ENCODE data around the gene WIPF3. TPM values are rescaled to one million over a fixed set of nuclear protein-coding genes. Genes with fewer than 3 reads are reported as not detected.

The WIPF3 gene
- total and polyA plus RNA-seq, 2 of the 4 experiments (the other 2 are of a cell fraction), result not detected

DNA sequence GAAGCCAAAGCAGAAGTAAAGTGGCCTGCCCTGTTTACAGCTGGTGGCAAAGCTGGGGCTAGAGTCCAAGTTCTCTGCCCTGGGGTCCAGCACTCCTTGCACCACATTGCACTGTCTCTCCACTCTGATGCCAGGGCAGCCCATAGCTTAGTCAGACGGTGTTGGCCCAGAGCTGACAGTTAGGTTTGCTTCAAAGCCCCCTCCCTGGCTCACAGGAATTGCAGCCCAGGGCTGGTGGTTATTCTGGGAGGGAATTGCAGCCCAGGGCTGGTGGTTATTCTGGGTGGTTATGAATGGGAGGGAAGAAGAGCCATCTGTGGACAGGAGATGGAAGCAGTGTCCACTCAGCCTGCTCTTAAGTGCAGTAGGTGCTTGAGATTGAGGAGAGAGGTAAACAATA lies 94.4 kb downstream of the WIPF3 start:
- Histone ChIP-seq H4K5ac (ENCODE audit: low read depth, low read length) (no peak overlapping the region), H4K8ac (ENCODE audit: low read depth in 2 of 2, low read length in 2 of 2) (no peak overlapping the region), H3K23ac (ENCODE audit: low read depth, low read length) (no peak overlapping the region), H4K91ac (ENCODE audit: insufficient read depth, low read depth, low read length) (no peak overlapping the region), H3K27me3 (ENCODE audit: control insufficient read depth, insufficient read depth, low read length) (0 out of 2 replicates have a peak, but pooled peaks cover 2% of the 10 kb centered on the region), H3K9me1 (ENCODE audit: insufficient read depth, low read length) (no peaks in the 10 kb centered on the region), H2AFZ (replicated peaks; ENCODE audit: low read length, poor library complexity) (no peak overlapping the region), H3K36me3 (ENCODE audit: control insufficient read depth, insufficient read depth, low read length) (no peaks in the 10 kb centered on the region), H2BK5ac (ENCODE audit: low read depth, low read length, poor library complexity, severe bottlenecking) (no peak overlapping the region), H2AK5ac (ENCODE audit: low read depth, low read length) (no peak overlapping the region), H4K20me1 (ENCODE audit: insufficient read depth, low read length) (no peaks in the 10 kb centered on the region), H2BK20ac (ENCODE audit: low read depth, low read length) (no peak overlapping the region), H2AK9ac (replicated peaks; ENCODE audit: low read depth, low read length, poor library complexity) (no peak overlapping the region), H3K79me1 (ENCODE audit: low read depth in 1 of 2, low read length in 2 of 2) (no peaks in the 10 kb centered on the region), H3K4me2 (ENCODE audit: low read depth, low read length) (no peak overlapping the region), H3K56ac (ENCODE audit: extremely low read depth, insufficient read depth, low read length) (no peak overlapping the region), H3K4me3 (ENCODE audit: insufficient read depth, low read depth, low read length) (no peak overlapping the region), H2BK120ac (ENCODE audit: low read depth, low read length) (no peak overlapping the region), H3K9me3 (ENCODE audit: control insufficient read depth, insufficient read depth, low read length) (no peaks in the 10 kb centered on the region; the same call in none of the 2 replicates), H3K14ac (replicated peaks; ENCODE audit: low read depth, low read length) (no peak overlapping the region), H3K18ac (ENCODE audit: low read depth, low read length) (no peak overlapping the region), H3K27ac (ENCODE audit: insufficient read depth, low read length) (no peak overlapping the region), H3K9ac (ENCODE audit: low read depth, low read length) (no peak overlapping the region), H2BK15ac (ENCODE audit: low read depth, low read length) (no peak overlapping the region), H3K4me1 (ENCODE audit: control insufficient read depth, insufficient read depth, low read length) (no peaks in the 10 kb centered on the region), H3K4ac (ENCODE audit: low read depth, low read length) (no peak overlapping the region)
- ChIA-PET CTCF (no interaction called here), POLR2A (ENCODE audit: unreplicated experiment) (no interaction called here)
- intact Hi-C loops (cut with micrococcal nuclease), result no loop called here
- in situ Hi-C loops (cut with MboI; ENCODE audit: low sequenced_read_pairs), result no loop called here
- DNase-seq, result no peak
- dilution Hi-C loops (cut with HindIII; ENCODE audit: low sequenced_read_pairs, unreplicated experiment), result no loop called here
- TF ChIP-seq, protein P1, sequence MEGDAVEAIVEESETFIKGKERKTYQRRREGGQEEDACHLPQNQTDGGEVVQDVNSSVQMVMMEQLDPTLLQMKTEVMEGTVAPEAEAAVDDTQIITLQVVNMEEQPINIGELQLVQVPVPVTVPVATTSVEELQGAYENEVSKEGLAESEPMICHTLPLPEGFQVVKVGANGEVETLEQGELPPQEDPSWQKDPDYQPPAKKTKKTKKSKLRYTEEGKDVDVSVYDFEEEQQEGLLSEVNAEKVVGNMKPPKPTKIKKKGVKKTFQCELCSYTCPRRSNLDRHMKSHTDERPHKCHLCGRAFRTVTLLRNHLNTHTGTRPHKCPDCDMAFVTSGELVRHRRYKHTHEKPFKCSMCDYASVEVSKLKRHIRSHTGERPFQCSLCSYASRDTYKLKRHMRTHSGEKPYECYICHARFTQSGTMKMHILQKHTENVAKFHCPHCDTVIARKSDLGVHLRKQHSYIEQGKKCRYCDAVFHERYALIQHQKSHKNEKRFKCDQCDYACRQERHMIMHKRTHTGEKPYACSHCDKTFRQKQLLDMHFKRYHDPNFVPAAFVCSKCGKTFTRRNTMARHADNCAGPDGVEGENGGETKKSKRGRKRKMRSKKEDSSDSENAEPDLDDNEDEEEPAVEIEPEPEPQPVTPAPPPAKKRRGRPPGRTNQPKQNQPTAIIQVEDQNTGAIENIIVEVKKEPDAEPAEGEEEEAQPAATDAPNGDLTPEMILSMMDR (conservative IDR thresholded peaks at IDR 0.05; ENCODE audit: low read depth, low read length), result no peak
- no peak for TF ChIP-seq SMC3 (IDR thresholded peaks at IDR 0.05; ENCODE audit: low read depth, low read length)
- TF ChIP-seq BHLHE40 (IDR thresholded peaks at IDR 0.05; ENCODE audit: low read depth, low read length), result no peak
- TF ChIP-seq RAD21 (IDR thresholded peaks at IDR 0.05; ENCODE audit: low read length), result no peak
- TF ChIP-seq, protein P2, sequence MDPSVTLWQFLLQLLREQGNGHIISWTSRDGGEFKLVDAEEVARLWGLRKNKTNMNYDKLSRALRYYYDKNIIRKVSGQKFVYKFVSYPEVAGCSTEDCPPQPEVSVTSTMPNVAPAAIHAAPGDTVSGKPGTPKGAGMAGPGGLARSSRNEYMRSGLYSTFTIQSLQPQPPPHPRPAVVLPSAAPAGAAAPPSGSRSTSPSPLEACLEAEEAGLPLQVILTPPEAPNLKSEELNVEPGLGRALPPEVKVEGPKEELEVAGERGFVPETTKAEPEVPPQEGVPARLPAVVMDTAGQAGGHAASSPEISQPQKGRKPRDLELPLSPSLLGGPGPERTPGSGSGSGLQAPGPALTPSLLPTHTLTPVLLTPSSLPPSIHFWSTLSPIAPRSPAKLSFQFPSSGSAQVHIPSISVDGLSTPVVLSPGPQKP (IDR thresholded peaks at IDR 0.05; ENCODE audit: borderline replicate concordance, low read depth, low read length), result no peak
- no peak for TF ChIP-seq CEBPB (IDR thresholded peaks at IDR 0.05; ENCODE audit: low read depth, low read length)
- TF ChIP-seq MAZ (IDR thresholded peaks at IDR 0.05; ENCODE audit: borderline replicate concordance, low read depth, low read length), result no peak
- TF ChIP-seq MAFK (IDR thresholded peaks at IDR 0.05; ENCODE audit: low read depth, low read length), result no peak
- TF ChIP-seq MXI1 (IDR thresholded peaks at IDR 0.05; ENCODE audit: borderline replicate concordance, low read depth, low read length), result no peak
- no peak for TF ChIP-seq RFX5 (IDR thresholded peaks at IDR 0.05; ENCODE audit: low read depth, low read length)
- TF ChIP-seq CHD1 (IDR thresholded peaks at IDR 0.05; ENCODE audit: low read depth, low read length), result no peak
- no peak for TF ChIP-seq FOS (IDR thresholded peaks at IDR 0.05; ENCODE audit: low read depth, low read length)
- 33% methylated on average over 1 of the region's 1 CpG; no CpG with 5 or more reads in 1 of the 2 experiments for WGBS, 2 experiments (ENCODE audit: extremely low coverage in 2 of 2, insufficient read length in 1 of 2)
- BruUV-seq (replicated peaks), result no TSS peak
- ATAC-seq (ENCODE audit: low read depth), result peak; percentile 21; the same call in 1 of the 2 replicates

Measured in IMR-90 (cell line).